IPS-18a (cell line): Measurements from ENCODE around the gene IQGAP2.

Experiments used
- H3K27ac ChIP-seq: one replicate; pipeline ENCODE4 v1.5.1; 2013; ENCODE audit warnings: low read length
- H3K27me3 ChIP-seq: one replicate; pipeline ENCODE4 v1.6.1; 2013; ENCODE audit warnings: mild to moderate bottlenecking, low read length; ENCODE audit not compliant: control insufficient read depth, insufficient read depth
- H3K36me3 ChIP-seq: one replicate; pipeline ENCODE4 v1.6.1; 2013; ENCODE audit warnings: low read depth, low read length; ENCODE audit not compliant: control insufficient read depth
- H3K4me1 ChIP-seq: one replicate; pipeline ENCODE4 v1.6.1; 2013; ENCODE audit warnings: low read depth, low read length; ENCODE audit not compliant: control insufficient read depth
- H3K4me3 ChIP-seq: one replicate; pipeline ENCODE4 v1.5.1; 2013; ENCODE audit warnings: low read length
- H3K9ac ChIP-seq: one replicate; pipeline ENCODE4 v1.6.1; 2013; ENCODE audit warnings: mild to moderate bottlenecking, low read length, moderate library complexity
- H3K9me3 ChIP-seq: one replicate; pipeline ENCODE4 v1.6.1; 2013; ENCODE audit warnings: low read depth, low read length; ENCODE audit not compliant: control insufficient read depth

IQGAP2 gene

GRCh38 chr5:76576450-76576849 is 173.4 kb downstream of the IQGAP2 start:
- peaks cover 5% of the 10 kb centered on the region for H3K4me1 ChIP-seq
- no peaks in the 10 kb centered on the region for H3K27me3 ChIP-seq
- no peak overlapping the region for H3K27ac ChIP-seq
- no peak overlapping the region for H3K9ac ChIP-seq
- H3K9me3 ChIP-seq: no peaks in the 10 kb centered on the region
- no peak overlapping the region for H3K4me3 ChIP-seq
- no peaks in the 10 kb centered on the region for H3K36me3 ChIP-seq

GRCh38 chr5:76576996-76577395 is 173.9 kb downstream of the IQGAP2 start:
- H3K9me3 ChIP-seq: no peaks in the 10 kb centered on the region
- no peaks in the 10 kb centered on the region for H3K36me3 ChIP-seq
- H3K27me3 ChIP-seq: no peaks in the 10 kb centered on the region
- no peak overlapping the region for H3K9ac ChIP-seq
- no peak overlapping the region for H3K27ac ChIP-seq
- no peak overlapping the region for H3K4me3 ChIP-seq
- peaks cover 9% of the 10 kb centered on the region for H3K4me1 ChIP-seq

- H3K27ac ChIP-seq: no peak overlapping the region
- no peaks in the 10 kb centered on the region for H3K36me3 ChIP-seq
- H3K27me3 ChIP-seq: no peaks in the 10 kb centered on the region
- H3K4me3 ChIP-seq: no peak overlapping the region
- no peaks in the 10 kb centered on the region for H3K9me3 ChIP-seq
- H3K9ac ChIP-seq: no peak overlapping the region
- peaks cover 18% of the 10 kb centered on the region for H3K4me1 ChIP-seq
Measured at GRCh38 chr5:76579166-76579937, 176.3 kb downstream of the IQGAP2 start.

- no peaks in the 10 kb centered on the region for H3K9me3 ChIP-seq
- H3K27ac ChIP-seq: no peak overlapping the region
- no peaks in the 10 kb centered on the region for H3K36me3 ChIP-seq
- H3K4me3 ChIP-seq: no peak overlapping the region
- H3K9ac ChIP-seq: no peak overlapping the region
- H3K27me3 ChIP-seq: no peaks in the 10 kb centered on the region
- H3K4me1 ChIP-seq: peaks cover 18% of the 10 kb centered on the region
Measured at GRCh38 chr5:76580981-76581380, 177.9 kb downstream of the IQGAP2 start.

- no peak overlapping the region for H3K4me3 ChIP-seq
- no peaks in the 10 kb centered on the region for H3K36me3 ChIP-seq
- H3K4me1 ChIP-seq: peaks cover 18% of the 10 kb centered on the region
- no peaks in the 10 kb centered on the region for H3K9me3 ChIP-seq
- H3K9ac ChIP-seq: no peak overlapping the region
- H3K27me3 ChIP-seq: no peaks in the 10 kb centered on the region
- H3K27ac ChIP-seq: no peak overlapping the region
Measured at GRCh38 chr5:76582230-76583162, 179.4 kb downstream of the IQGAP2 start.

- Histone ChIP-seq H3K4me1 (peaks cover 18% of the 10 kb centered on the region), H3K27ac (no peak overlapping the region), H3K9ac (no peak overlapping the region)
Measured at GRCh38 chr5:76583163-76584047, 180.3 kb downstream of the IQGAP2 start.

GRCh38 chr5:76585783-76586217 is 182.7 kb downstream of the IQGAP2 start:
- H3K27me3 ChIP-seq: no peaks in the 10 kb centered on the region
- no peak overlapping the region for H3K9ac ChIP-seq
- H3K9me3 ChIP-seq: no peaks in the 10 kb centered on the region
- H3K4me1 ChIP-seq: peaks cover 18% of the 10 kb centered on the region
- H3K4me3 ChIP-seq: no peak overlapping the region
- no peaks in the 10 kb centered on the region for H3K36me3 ChIP-seq
- H3K27ac ChIP-seq: no peak overlapping the region

More at GRCh38 chr5:76583163-76584047, 180.3 kb downstream of the IQGAP2 start:
- Histone ChIP-seq H3K4me3 (no peak overlapping the region), H3K9me3 (no peaks in the 10 kb centered on the region), H3K27me3 (no peaks in the 10 kb centered on the region), H3K36me3 (no peaks in the 10 kb centered on the region)

GRCh38 chr5:76586531-76586930 is 183.4 kb downstream of the IQGAP2 start:
- no peaks in the 10 kb centered on the region for H3K9me3 ChIP-seq
- H3K9ac ChIP-seq: no peak overlapping the region
- no peaks in the 10 kb centered on the region for H3K27me3 ChIP-seq
- H3K36me3 ChIP-seq: no peaks in the 10 kb centered on the region
- no peak overlapping the region for H3K4me3 ChIP-seq
- peaks cover 12% of the 10 kb centered on the region for H3K4me1 ChIP-seq
- no peak overlapping the region for H3K27ac ChIP-seq

GRCh38 chr5:76590027-76590426 is 186.9 kb downstream of the IQGAP2 start:
- Histone ChIP-seq H3K4me3 (no peak overlapping the region), H3K9ac (no peak overlapping the region), H3K4me1 (no peaks in the 10 kb centered on the region), H3K9me3 (no peaks in the 10 kb centered on the region), H3K27me3 (no peaks in the 10 kb centered on the region), H3K36me3 (no peaks in the 10 kb centered on the region), H3K27ac (no peak overlapping the region)

- Histone ChIP-seq H3K4me1 (no peaks in the 10 kb centered on the region), H3K4me3 (no peak overlapping the region), H3K36me3 (no peaks in the 10 kb centered on the region), H3K9ac (no peak overlapping the region), H3K27me3 (no peaks in the 10 kb centered on the region), H3K9me3 (no peaks in the 10 kb centered on the region), H3K27ac (no peak overlapping the region)
Measured at GRCh38 chr5:76591366-76591765, 188.3 kb downstream of the IQGAP2 start.

GRCh38 chr5:76592692-76593091 is 189.6 kb downstream of the IQGAP2 start:
- Histone ChIP-seq H3K27ac (no peak overlapping the region), H3K4me3 (no peak overlapping the region), H3K9ac (no peak overlapping the region), H3K4me1 (no peaks in the 10 kb centered on the region), H3K9me3 (no peaks in the 10 kb centered on the region), H3K27me3 (no peaks in the 10 kb centered on the region), H3K36me3 (no peaks in the 10 kb centered on the region)
